Measurements from ENCODE around the gene PRKG1. TPM values are rescaled to one million over a fixed set of nuclear protein-coding genes. Genes with fewer than 3 reads are reported as not detected.

Gene PRKG1
- total and polyA plus RNA-seq, 8 donors: 1.2 to 9.6 (median 2.9) TPM

GRCh38 chr10:51905032-51905431 lies 830.7 kb downstream of the PRKG1 start:
- no peaks in the 10 kb centered on the region for H3K36me3 ChIP-seq
- ATAC-seq (no peak), FAIRE-seq (no peak), DNase-seq (no peak)
- no peaks in the 10 kb centered on the region for H3K9me3 ChIP-seq
- intact Hi-C loops (cut with DNase I): no loop called here
- no peak overlapping the region for H3K4me3 ChIP-seq
- no peak overlapping the region for H3K27ac ChIP-seq
- H3K27me3 ChIP-seq: no peaks in the 10 kb centered on the region
- TF ChIP-seq CTCF (IDR thresholded peaks at IDR 0.05): no peak
- no peaks in the 10 kb centered on the region for H3K4me1 ChIP-seq

GRCh38 chr10:51907361-51907760 lies 833.1 kb downstream of the PRKG1 start:
- TF ChIP-seq CTCF (IDR thresholded peaks at IDR 0.05): no peak
- Histone ChIP-seq H3K4me1 (no peaks in the 10 kb centered on the region), H3K27ac (no peak overlapping the region), H3K9me3 (no peaks in the 10 kb centered on the region), H3K4me3 (no peak overlapping the region), H3K27me3 (no peaks in the 10 kb centered on the region), H3K36me3 (no peaks in the 10 kb centered on the region)
- intact Hi-C loops (cut with DNase I): no loop called here
- DNase-seq (no peak), FAIRE-seq (no peak), ATAC-seq (no peak)
- WGBS, 2 donors: 49 to 57% methylated on average over 2 of the region's 2 CpGs

GRCh38 chr10:51910189-51910588 lies 835.9 kb downstream of the PRKG1 start:
- H3K9me3 ChIP-seq: no peaks in the 10 kb centered on the region
- H3K36me3 ChIP-seq: no peaks in the 10 kb centered on the region
- no peaks in the 10 kb centered on the region for H3K4me1 ChIP-seq
- H3K27ac ChIP-seq: no peak overlapping the region
- no peaks in the 10 kb centered on the region for H3K27me3 ChIP-seq
- no peak overlapping the region for H3K4me3 ChIP-seq
- ATAC-seq (no peak), FAIRE-seq (no peak), DNase-seq (no peak)
- intact Hi-C loops (cut with DNase I): no loop called here
- TF ChIP-seq CTCF (IDR thresholded peaks at IDR 0.05): no peak

GRCh38 chr10:51910596-51910995 lies 836.3 kb downstream of the PRKG1 start:
- no peaks in the 10 kb centered on the region for H3K4me1 ChIP-seq
- no peaks in the 10 kb centered on the region for H3K9me3 ChIP-seq
- intact Hi-C loops (cut with DNase I): no loop called here
- no peaks in the 10 kb centered on the region for H3K36me3 ChIP-seq
- H3K27ac ChIP-seq: no peak overlapping the region
- WGBS, 2 donors: 57 to 64% methylated on average over 3 of the region's 3 CpGs
- no peak for FAIRE-seq
- ATAC-seq: no peak
- no peak for TF ChIP-seq CTCF (IDR thresholded peaks at IDR 0.05)
- no peak overlapping the region for H3K4me3 ChIP-seq
- no peaks in the 10 kb centered on the region for H3K27me3 ChIP-seq
- DNase-seq: no peak

- Histone ChIP-seq H3K4me1 (no peaks in the 10 kb centered on the region), H3K27ac (no peak overlapping the region), H3K4me3 (no peak overlapping the region), H3K9me3 (no peaks in the 10 kb centered on the region), H3K36me3 (no peaks in the 10 kb centered on the region), H3K27me3 (no peaks in the 10 kb centered on the region)
- no peak for TF ChIP-seq CTCF (IDR thresholded peaks at IDR 0.05)
- no peak for ATAC-seq
- DNase-seq: no peak
- 66 to 78% methylated on average over 2 of the region's 2 CpGs for WGBS, 2 donors
- no peak for FAIRE-seq
- intact Hi-C loops (cut with DNase I): no loop called here
These were observed 837.4 kb downstream of the PRKG1 start for GRCh38 chr10:51911723-51912122.
